HG02981 (cell line): ENCODE measurements around the gene ITGA3.
A peak's percentile ranks its signal among the peaks of the same experiment; 100 is the strongest.

Experiments
- ATAC-seq: cut with Tn5 transposase; IDR thresholded peaks from one replicate; pipeline ENCODE4 v1.9.1; 2021; ENCODE audit warnings: mild to moderate bottlenecking, moderate library complexity; ENCODE audit not compliant: unreplicated experiment

Gene ITGA3

DNA sequence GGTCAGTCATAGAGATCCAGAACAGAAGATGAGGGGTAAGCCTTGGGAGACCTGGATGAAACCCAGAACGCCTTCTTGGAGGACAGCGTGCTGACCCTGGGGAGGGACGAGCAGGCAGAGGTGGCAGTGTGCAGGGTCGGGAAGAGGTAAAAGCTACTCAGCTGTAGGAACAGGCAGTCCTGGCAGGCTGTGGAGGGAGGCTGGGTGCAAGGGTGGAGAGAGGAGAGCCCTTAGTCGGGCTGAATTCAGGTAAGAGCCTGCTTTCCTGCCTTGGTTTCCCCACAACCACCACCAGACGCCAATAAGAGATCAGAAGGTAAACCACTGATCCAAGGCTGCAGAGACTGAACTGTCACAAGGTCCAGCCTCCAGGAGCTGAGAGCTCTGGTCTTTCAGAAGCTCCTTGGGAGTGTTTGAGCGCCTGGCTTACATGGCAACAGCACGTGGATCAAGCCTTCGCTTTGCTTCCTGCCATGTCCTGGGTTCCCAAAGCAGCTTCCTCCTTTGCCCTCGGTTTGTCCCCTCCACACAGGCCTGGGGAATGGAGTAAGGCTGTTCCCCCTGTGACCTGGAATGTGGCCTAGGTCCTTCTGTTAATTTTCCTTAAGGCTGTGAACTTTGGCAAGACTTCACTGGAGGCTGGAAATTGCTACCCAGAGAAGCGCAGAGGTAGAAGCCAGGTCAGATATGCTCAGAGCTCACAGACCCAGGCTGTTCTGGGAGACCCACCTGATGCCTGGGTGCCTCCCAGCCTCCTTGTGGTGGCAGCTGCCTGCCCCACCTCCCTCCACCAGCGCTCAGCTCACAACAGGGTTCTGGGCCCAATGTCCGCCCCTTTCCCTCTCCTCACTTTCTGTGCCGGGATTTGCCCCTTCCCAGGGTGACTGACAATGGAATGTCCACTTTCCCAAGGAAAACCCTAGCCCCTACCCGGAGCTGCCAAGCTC, 35.3 kb downstream of the ITGA3 start:
- no peak for ATAC-seq

DNA sequence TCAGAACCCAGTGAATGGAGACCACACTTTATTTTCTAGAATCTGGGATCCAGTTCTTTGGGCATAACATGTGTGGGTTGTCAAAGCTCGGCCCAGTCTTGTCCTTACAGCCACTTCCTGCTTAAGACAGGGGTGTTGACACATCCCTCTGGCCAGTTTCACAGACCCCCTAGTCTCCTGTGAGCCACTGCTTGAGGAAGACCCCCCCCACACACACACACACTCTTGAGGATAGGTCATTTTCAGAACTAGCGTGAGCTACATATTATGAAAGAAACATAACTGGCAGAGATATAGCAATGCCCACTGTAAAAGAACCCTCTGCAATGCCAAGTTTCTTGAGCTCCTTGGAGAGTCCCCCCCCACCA, 36.0 kb downstream of the ITGA3 start:
- ATAC-seq = no peak

DNA sequence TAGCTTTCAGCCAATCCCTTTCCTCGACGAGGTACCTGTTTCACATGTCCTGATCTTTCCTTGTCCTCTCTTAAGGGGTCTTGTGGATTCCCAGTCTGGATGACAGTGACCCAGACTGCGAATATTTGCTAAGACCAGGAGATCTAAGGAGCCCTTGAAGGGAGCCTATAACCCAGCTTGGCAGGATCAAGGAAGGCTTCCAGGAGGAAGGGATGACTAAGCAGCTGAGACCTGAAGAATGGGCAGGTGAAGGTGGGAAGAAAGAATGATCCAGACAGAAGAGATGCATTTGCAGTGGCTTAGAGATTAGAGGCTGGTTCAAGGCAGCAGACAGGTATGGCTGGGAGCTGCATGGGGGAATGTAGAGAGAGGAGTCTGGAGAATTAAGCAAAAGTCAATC, 37.3 kb downstream of the ITGA3 start:
- ATAC-seq = no peak

DNA sequence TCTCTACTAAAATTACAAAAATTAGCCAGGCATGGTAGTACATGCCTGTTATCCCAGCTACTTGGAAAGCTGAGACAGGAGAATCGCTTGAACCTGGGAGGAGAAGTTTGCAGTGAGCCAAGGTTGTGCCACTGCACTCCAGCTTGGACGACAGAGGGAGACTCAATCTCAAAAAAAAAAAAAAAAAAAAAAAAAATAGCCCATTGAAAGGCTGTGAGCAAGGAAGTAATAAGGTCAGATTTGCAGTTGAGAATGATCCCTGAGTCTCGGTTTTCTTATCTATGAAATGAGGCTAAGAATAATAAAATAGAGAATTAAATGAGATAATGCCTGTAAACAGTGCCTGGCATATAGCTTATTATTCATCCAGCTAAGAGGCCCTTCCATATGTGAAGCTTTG, 37.9 kb downstream of the ITGA3 start:
- ATAC-seq = no peak

DNA sequence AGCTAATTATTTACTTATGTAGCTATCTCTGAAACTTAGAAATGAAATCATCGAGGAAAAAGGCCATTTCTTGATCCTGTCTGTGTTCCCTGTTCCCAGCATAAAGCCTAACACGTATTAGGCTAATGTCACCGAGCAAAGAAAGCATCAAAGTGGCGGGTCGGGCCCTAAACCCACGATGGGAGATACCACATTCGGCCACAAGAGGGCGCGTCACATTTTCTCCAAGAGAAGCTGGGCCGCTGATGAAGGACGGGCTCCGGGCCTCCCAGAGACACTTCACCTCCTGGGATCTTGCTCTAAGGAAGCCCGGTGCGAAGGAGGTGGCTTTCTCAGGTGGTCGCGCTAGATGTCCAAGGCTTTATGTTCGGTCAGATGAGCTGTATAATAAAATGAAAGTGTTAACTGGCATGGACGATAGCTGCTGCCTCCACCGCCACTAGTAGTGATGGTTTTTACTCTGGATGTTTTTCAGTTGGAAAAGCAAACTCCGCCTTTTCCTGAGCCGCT, 38.4 kb downstream of the ITGA3 start:
- ATAC-seq = no peak

DNA sequence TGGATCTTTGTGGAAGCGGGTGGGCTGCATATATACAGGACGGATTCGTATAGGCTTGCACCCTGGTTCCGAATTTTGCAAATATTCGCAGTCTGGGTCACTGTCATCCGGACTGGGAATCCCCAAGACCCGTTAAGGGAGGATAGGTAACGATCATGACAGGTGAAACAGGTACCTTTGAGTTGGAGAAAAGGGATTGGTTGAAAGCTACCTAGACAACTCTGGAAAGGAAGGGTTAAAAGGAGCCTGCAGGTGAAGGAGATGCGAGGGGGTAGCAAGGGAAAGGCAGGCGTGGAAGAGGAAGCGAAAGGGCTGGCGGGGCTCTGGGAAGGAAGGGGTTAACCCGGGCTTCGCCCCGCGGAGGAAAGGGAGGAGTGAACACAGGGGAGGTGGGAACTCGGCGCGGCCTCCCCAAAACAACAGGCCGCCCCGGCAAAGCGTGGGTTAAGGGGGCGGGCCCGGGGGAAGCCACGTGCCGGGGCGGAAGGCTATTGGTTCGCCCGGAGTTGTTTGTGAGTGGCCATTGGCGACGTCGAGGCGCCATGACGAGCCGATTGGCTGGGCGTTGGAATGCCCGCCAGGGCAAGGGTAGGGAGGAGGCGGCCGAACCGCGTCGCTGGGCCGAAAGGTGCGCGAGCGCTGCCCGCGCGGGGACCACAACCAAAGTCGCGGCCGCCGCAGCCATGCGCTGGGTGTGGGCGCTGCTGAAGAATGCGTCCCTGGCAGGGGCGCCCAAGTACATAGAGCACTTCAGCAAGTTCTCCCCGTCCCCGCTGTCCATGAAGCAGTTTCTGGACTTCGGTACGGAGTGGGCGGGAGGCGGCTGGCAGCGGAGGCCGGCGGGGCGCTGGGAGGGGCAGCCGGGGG, 39.1 kb downstream of the ITGA3 start, which contains the start of gene PDK2:
TSS of gene PDK2 (plus strand) at position 599 of the 867 bp plus-strand sequence. CDS start at position 684, 85 bp downstream.
- ATAC-seq = peak; percentile 92

DNA sequence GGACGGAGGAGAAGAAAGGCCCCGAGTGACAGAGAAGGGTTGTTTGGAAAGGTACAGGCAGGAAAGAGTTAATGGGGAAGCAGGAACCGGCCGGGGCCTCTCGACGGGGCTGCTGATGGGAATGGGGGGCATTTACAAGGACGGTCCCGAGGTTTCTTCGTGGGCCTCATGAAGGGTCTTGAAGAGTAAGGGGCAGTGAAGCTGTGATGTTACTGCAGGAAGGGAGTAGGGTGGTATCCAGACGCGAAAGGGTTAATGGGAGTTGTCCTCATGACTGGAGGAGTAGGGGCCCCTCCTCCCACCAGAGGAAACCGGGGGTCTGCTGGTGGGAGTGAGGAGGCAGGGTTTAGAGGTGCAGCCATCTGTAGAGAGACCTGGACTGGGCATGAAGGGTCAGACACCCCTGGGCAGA, 39.7 kb downstream of the ITGA3 start:
- no peak for ATAC-seq

DNA sequence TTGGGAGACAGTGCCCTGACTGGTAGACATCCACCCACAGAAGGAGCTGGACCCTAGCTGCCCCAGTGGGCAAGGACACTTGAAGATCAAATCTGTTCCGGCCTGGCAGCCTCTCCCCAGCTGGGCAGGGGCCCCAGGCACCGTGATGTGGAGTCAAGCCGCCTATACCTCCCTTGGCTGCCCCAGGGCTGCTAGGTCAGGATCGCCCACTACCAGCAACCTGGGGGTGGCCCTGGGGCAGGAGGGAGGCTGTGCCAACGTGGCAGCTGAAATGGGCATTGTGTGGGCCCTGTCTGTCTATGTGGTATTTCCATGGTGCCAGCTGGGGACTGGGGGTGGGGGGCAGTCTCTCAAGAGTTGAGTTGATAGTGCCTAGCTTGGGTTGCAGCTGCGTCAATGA, 40.2 kb downstream of the ITGA3 start:
- ATAC-seq = no peak

DNA sequence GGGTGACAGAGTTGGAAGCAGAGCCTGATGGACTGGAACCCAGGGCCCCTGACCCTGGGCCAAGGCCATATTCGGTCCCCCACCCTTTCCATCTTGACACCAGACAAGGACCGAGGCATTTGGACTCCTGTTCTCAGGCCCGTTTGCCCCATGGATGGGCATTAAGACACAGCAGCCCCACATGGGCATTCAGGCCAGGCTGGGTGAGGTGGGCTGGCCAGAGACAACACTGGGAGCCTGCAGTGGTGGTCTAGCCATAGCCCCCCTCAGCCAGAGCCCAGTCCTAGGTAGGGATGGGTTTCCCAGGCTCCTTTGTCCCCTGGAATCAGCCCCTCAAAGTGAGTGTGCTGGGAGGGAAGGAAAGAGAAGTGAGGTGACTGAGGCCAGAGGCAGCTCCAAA, 40.8 kb downstream of the ITGA3 start:
- ATAC-seq = no peak

DNA sequence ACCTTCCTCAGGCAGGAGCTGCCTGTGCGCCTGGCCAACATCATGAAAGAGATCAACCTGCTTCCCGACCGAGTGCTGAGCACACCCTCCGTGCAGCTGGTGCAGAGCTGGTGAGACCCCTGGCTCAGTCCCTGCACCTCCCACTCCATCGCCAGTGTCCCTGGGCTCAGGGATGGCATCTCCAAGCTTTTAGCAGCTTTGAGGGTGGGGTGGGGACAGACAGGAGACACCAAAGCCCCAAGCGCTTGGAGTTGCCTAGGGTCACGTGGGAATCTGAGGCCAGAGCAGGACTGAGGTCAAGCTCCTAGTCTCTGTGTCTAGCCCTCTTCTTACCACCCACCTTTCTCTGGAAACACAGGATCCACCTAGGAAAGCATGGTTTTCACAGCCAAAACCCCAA, 41.5 kb downstream of the ITGA3 start:
- ATAC-seq = no peak

DNA sequence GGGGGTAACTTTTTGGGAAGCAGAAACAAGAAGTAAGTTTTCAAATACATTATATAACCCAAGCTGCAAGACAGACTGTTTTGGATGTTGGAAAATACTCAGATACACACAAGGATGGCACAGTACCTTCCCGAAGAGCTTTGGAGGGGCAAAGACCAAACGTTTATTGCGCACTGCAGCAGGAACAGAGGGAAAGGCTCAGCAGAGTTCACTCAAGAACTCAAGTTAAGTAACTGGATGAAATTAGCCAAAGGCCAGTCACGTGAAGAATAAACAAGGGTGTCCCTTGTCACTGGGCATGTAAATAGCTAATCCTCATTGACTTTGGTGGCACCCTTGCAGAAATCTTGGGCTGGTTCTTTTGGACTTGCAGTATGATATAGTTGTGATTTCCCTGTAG, 42.0 kb downstream of the ITGA3 start:
- ATAC-seq = no peak

DNA sequence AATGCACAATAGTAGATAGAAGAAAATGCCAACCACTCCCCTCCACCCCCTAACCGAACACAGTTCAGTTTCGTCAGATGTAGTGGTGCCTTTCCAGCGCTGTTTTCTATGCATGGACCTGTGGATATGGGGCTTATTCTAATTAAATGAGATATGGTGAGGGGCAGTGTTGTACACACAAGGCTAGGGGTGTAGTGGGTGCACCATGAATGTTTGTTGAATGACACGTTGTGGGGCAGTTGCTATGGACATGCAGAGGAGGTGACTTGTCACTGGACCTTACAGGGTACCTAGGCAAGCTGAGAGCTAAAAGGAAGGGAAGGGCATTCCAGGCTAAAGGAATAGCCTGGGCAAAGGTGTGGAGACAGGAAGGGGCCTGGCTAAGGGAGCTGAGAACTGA, 42.7 kb downstream of the ITGA3 start:
- no peak for ATAC-seq

DNA sequence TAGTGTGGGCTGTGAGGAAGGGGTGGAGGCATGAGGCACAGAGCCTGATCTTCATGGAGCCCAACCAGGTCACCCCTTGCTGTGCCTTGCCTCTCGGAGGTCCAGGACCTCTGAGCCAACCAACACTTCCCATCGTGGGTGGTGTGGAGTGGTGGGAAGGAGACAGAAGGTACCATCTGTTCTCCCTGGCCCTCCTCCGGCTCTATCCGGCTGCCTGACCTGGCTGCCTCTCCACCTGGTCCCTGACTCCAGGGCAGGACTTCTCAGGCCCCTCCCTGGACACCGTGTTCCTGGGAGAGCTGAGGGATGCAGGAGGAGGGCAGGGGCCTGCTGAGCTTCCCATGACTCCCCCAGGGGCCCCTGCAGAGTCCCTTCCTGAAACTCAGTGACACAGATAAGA, 43.1 kb downstream of the ITGA3 start:
- ATAC-seq = no peak

DNA sequence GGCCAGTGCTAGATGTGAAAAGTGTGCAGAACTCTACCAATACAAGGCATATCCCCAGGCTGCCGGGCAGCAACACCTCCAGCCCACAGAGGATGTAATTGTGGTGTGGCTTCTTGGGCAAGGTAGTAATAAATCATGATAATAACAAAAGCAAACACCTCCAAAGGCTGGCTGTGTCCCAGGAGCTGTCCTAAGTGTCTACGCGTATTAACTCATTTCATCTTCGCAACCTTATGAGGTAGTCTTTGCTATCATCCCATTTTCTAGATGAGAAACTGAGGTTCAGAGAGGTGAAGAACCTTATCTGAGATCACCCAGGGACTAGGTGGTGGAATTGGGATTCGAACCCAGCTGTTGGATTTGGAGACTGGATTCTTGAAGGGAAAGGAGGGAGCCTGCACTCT, 44.6 kb downstream of the ITGA3 start:
- no peak for ATAC-seq

DNA sequence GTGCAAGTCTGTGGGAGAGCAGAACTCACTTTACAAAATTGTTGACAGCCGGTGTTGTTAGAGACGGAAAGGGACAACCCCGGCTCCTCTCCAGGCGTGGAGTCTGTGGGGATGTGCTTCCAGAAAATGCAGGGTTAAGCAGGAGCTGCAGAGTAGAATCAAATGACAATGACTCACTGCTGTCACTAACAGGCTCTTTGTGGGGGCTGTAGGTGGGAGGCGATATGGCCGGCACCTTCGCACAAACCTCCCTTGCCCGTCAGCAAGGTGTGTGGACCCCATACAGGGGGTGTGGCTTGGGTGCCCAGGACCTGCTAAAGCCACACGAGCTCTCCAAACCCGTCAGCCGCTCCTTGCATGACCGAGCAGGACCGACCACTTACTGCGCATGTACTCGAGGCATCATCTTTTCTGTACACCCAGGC, 45.0 kb downstream of the ITGA3 start:
- ATAC-seq = no peak

DNA sequence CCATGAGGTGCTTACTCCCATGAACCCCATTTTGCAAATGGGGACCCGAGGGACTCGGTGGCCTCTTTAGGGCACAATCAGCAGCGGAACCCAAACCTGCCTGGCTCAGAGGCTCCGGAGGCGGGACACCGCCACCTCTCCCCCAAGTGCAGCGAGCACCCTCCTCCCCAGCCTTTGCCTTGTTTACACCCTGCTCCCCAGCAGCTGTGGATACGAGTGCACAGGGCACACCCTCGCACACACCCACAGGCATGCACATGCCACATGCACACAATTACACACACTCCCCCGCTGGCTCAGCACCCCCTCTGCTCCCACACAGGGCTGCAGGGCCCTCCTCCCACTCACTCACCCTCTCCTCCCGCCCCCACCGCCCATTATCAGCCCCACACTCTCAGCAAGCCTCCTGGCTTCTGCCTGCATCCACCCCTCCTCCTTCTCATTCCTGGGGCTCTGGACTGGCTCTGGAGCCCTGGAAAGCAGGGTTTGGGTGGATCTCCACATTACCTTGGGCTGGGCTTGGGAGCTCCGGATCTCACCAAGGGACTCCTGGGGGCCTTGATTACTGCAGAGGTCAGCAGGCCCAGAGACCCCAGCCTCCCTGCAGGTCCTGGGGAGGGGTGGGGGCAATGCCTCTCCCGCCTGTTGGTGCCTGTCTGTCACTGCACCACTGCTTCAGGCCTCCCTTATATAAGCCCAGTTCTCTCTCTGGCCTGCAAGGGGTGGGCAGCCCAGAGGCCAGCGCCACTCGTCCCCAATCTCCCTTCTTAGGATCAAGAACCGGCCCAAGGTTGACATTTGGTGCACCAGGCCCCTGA, 45.6 kb downstream of the ITGA3 start:
- no peak for ATAC-seq

DNA sequence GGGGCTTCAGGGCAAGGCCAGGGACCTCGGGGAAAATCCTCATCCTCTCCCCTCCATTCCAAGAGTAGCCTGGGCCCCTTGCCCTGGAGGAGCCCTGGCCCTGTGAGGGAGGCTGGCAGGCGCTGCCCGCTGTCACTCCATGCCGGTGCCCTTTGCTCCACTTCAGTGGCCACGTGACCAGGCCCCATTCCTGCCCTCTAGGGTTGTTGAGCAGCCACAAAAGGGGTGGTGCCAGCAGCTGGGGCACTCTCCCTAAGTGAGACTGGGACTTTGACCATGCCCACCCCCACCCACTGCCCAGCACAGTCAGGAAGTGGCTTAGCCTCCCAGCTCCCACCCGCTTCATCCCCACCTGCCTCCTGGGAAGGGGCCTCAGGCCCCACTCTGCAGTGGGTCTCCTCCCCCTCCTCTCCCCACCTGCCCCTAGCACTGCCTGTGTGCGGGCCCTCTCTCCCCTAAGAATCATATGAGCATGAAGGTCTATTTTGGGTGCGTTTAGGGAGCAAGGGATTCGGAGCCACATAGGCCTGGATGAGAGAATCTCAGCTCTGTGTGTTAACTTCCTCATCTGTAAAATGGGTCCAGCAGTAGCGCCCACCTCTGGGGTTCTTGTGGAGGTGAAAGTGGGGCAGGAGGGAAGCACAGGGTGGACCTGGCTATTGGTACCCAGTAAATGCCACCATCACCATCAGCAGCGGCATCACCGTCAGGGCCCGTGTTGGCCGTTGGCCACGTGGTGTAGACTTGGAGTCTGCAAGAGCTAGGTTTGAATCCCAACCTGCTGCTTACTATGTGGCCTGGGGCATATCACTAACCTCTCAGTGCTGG, 46.5 kb downstream of the ITGA3 start:
- ATAC-seq = no peak

DNA sequence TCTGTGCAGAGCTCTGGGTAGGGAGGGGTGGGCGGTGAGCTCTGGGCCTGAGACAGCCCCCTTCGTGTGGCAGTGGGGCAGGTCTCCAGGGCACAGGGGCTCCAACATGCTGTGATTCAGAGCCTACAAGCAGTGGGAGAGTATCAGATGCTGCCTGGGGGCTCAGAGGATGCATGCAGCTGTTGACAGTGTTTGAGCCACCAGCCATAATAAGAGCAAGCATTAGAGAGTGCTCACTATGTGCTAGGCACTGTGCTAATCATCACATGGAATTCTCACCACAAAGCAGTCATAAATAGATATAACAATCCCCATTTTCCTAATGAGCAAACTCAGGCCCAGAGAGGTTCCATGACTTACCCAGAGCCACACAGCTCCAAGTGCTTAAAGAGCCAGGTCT, 47.3 kb downstream of the ITGA3 start:
- no peak for ATAC-seq

DNA sequence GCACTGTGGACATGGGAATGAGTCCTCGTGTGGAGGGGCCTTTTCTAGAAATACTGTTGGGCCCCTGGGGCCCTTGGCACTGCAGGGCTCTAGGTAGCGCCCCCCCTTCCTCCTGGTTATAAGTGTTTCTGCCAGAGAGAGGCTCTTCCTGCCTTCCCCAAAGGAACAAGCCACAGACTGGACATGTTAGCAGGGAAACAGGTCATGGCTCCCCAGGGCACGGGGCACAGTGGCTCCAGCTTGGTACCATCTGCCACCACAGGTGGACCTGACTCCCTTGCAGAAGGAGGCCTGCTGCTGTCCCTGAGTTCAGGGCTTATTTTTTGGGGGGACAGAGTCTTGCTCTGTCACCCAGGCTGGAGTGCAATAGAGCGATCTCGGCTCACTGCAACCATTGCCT, 48.0 kb downstream of the ITGA3 start:
- no peak for ATAC-seq

DNA sequence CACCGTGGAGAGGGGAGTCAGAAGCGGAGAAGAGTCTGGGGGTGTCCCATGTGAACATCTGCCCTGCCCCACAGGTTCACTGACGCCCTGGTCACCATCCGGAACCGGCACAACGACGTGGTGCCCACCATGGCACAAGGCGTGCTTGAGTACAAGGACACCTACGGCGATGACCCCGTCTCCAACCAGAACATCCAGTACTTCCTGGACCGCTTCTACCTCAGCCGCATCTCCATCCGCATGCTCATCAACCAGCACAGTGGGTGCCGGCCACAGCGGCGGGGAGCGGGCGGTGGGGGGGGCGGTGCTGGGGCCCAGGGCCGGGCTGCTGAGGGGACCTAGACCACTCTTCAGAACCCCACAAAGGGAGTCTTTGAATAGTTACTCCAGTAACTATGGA, 49.9 kb downstream of the ITGA3 start:
- ATAC-seq = no peak
